Activated CD4-positive, alpha-beta memory T cell treated with anti-CD3 and anti-CD28 coated beads for 36 hours (primary cell): ENCODE measurements around the gene LARP1B. TPM values are rescaled to one million over a fixed set of nuclear protein-coding genes. Genes with fewer than 3 reads are reported as not detected.
"Not testable (repeated sequence)": the region's sequence is repeated elsewhere in the genome, so short reads cannot be mapped to it uniquely, and the experiment has no call there.

ENCODE experiments used
- CTCF ChIA-PET: fragments of 350-600 bp; sonication (Branson Sonifier 250); formaldehyde crosslinking; loops from one replicate; lab custom pipeline; 2021; ENCODE audit warnings: antibody characterized with exemption, inconsistent platforms; lab: Charles Lee
- POLR2A ChIA-PET: fragments of 350-600 bp; sonication (Branson Sonifier 250); formaldehyde crosslinking; loops from one replicate; lab custom pipeline; 2021; ENCODE audit warnings: antibody characterized with exemption; lab: Charles Lee
- DNase-seq: peaks from one replicate; pipeline ENCODE4 v3.0.0-alpha.2; 2020
- H3K27ac Mint-ChIP-seq: one replicate; pipeline ENCODE4 v1.8.0; 2021; ENCODE audit warnings: mixed read lengths
- H3K27me3 Mint-ChIP-seq: one replicate; pipeline ENCODE4 v1.8.0; 2021; ENCODE audit warnings: mixed read lengths
- H3K36me3 Mint-ChIP-seq: one replicate; pipeline ENCODE4 v1.8.0; 2021; ENCODE audit warnings: mixed read lengths
- H3K4me1 Mint-ChIP-seq: one replicate; pipeline ENCODE4 v1.8.0; 2021; ENCODE audit warnings: low read depth, mixed read lengths
- H3K4me3 Mint-ChIP-seq: one replicate; pipeline ENCODE4 v1.8.0; 2021; ENCODE audit warnings: mild to moderate bottlenecking, mixed read lengths
- H3K9me3 Mint-ChIP-seq: one replicate; pipeline ENCODE4 v1.8.0; 2021; ENCODE audit warnings: mixed read lengths
- intact Hi-C: fragments of 100-400 bp; cut with micrococcal nuclease; formaldehyde crosslinking; loops from one replicate; pipeline ENCODE4 v1.15.1; 2023
- total RNA-seq, 2 experiments: library from RNA; stranded (reverse); gene quantifications; one replicate each; pipeline ENCODE4 v1.2.3, GENCODE V29; 2021

The LARP1B gene
- total RNA-seq, 2 experiments from 2014 or later = 23.5 to 25.5 TPM

DNA sequence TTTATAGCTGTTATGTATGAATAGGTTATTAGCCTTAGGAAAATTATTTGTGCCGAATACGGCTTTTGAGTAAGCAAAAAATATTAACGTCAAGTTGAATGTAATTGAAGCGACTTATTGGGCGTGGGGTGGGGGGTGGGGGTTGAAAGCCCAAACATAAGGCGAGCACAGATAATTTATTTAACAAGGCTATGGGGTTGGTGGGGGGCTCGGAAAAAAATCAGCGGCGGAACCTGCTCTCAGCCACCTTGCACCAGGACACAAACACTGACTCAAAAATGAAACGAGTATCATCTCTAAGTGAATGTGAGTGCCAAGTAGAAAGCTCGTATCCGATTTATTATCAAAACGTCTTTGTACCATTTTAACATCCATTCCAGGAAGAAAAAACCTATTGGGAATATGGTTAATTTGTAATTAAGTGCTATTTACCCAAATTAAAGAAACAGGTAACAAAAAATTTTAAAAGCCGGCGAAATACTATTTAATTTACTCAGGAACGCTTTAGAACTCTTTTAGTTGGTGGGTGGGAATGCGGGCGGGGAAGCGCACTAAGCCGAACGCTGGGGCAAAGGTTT lies 902 bp upstream of the LARP1B start:
- intact Hi-C loops = loop anchor here (2.0 kb wide), 4 partner anchors 63 to 1033 kb away; partner anchors contain the start of genes HSPA4L, JADE1 and SCLT1
- Mint-ChIP-seq H3K27me3 (no peaks in the 10 kb centered on the region), H3K27ac (peak overlapping the region; percentile 87), H3K36me3 (no peaks in the 10 kb centered on the region), H3K4me1 (peaks cover 13% of the 10 kb centered on the region), H3K4me3 (peak overlapping the region; percentile 80), H3K9me3 (no peaks in the 10 kb centered on the region)
- no peak for DNase-seq
- CTCF ChIA-PET = interaction anchor here (0.6 to 1.4 kb wide), 5 partner anchors 11 to 754 kb away, joined by 3 to 7 read pairs (median 3); partner anchors contain the start of genes ABHD18 and MFSD8
- POLR2A ChIA-PET = interaction anchor here (0.6 to 2.6 kb wide), 6 partner anchors 10 to 752 kb away, joined by 3 to 44 read pairs (median 10); partner anchors contain the start of genes ABHD18, MFSD8, PGRMC2 and PLK4

DNA sequence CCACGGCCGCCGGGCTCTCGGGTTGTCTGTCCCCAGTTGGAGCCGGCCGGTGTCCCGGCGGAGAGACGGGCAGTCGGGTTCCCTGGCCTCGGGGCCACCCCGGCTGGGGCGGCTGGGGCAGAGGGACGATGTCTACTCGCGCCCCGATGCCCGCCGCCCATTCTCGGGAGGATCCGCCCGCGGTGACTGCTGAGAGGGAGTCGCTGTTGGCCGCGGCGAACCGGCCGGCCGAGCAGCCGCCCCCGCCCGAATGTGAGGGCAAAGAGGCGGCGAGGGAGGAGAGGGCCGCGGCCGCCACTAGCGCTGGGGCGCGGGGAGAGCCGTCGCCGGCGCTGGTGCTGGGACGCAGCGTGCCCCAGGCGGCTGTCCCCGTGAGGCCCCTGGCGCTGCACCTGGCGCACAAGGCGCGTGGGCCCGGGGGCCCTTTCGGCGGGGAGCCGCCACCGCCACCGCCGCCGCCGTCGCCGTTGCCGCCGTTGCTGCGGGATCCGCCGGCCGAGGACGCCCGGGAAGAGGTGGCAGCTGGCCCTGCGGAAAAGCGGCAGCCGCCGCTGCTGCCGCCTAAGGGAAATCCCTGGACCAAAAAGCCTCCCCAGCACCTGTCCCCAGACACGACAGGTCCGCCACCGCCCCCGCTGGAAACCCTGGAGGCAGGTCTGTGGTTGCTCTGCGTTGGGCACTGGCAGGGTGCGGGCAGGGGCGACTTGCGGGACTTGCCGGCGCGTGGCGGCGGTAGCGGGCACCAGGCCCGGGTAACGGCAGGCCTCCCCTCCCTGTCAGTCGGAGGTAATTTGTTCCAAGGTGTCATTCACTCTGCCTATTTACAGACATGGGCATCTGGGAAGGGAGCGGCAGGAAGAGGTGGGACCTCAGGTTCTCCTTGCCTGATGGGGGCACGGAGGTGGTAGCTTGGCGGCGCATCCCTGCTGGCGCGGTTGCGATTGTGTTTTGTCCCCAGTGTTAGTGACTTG lies 739 bp downstream of the LARP1B start:
- intact Hi-C loops = loop anchor here (1.0 to 2.0 kb wide), 7 partner anchors 65 to 1031 kb away; partner anchors contain the start of genes ABHD18, HSPA4L, JADE1 and MFSD8
- Mint-ChIP-seq H3K9me3 (no peaks in the 10 kb centered on the region), H3K27ac (peak overlapping the region; percentile 64), H3K27me3 (no peaks in the 10 kb centered on the region), H3K4me1 (peaks cover 15% of the 10 kb centered on the region), H3K4me3 (peak overlapping the region; percentile 87), H3K36me3 (no peaks in the 10 kb centered on the region)
- ChIA-PET POLR2A (interaction anchor here (0.6 to 2.6 kb wide), 10 partner anchors 34 to 363 kb away, joined by 3 to 44 read pairs (median 4); partner anchors contain the start of genes ABHD18, MFSD8, PGRMC2 and PLK4), CTCF (interaction anchor here (1.0 to 1.4 kb wide), 3 partner anchors 64 to 97 kb away, joined by 3 to 7 read pairs (median 5); partner anchors contain the start of genes ABHD18 and MFSD8)
- DNase-seq = peak; percentile 77

DNA sequence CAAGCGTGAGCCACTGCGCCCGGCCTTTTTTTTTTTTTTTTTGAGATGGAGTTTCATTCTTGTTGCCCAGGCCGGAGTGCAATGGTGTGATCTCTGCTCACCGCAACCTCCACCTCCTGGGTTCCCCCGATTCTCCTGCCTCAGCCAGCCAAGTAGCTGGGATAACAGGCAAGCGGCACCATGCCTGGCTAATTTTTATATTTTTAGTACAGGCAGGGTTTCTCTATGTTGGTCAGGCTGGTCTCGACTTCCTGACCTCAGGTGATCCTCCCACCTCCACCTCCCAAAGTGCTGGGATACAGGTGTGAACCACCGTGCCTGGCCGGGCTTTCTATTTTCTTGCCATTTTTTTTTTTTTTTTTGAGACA lies 5.3 kb downstream of the LARP1B start:
- H3K9me3 Mint-ChIP-seq, H3K36me3 Mint-ChIP-seq, H3K4me3 Mint-ChIP-seq, intact Hi-C loops, DNase-seq, H3K27me3 Mint-ChIP-seq, POLR2A ChIA-PET, H3K27ac Mint-ChIP-seq, CTCF ChIA-PET: not testable (repeated sequence)
- H3K4me1 Mint-ChIP-seq = peaks cover 13% of the 10 kb centered on the region

DNA sequence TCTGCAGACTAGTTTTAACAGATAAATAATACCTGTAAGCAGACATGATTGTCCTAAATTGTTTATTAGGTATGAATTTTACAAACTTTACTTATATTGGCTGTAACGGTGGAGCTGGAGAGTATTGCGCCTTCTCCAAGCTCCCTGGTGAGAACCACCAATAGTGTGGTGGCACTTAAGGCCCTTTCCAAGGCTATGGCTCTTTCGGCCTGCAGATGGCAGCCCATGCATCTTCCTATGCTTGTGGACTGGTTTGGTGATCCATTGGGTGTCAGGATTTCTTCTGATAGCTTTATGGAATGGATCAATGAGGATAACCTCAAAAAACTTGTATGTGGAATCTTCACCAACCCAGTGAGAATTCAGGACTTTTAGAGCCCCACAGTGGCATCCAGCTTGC lies 7.8 kb downstream of the LARP1B start:
- POLR2A ChIA-PET = no interaction called here
- Mint-ChIP-seq H3K36me3 (no peaks in the 10 kb centered on the region), H3K4me1 (peaks cover 5% of the 10 kb centered on the region), H3K27me3 (no peaks in the 10 kb centered on the region), H3K27ac (no peak overlapping the region), H3K9me3 (no peaks in the 10 kb centered on the region), H3K4me3 (no peak overlapping the region)
- CTCF ChIA-PET = interaction anchor here (0.7 kb wide), 1 partner anchor 91 kb away, joined by 4 read pairs; no protein-coding TSS in a partner anchor
- peak; percentile 23 for DNase-seq
- intact Hi-C loops = no loop called here

DNA sequence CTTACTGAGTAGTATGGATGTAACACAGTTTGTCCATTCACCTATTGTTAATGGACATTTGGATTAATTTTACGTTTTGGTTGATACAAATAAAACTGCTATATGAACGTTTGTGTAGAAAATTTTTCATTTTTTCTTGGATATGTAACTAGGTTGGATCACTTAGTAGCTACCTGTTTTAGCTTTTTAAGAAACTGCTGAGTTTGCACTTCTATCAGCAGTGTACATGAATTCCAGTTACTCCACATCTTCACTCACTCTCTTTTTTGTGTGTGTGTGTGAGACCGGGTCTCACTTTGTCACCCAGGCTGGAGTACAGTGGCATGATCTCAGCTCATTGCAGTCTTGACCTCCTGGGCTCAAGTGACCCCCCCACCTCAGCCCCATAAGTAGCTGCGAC lies 15.4 kb downstream of the LARP1B start:
- Mint-ChIP-seq H3K27ac (no peak overlapping the region), H3K36me3 (peaks cover 23% of the 10 kb centered on the region), H3K4me1 (no peaks in the 10 kb centered on the region), H3K27me3 (no peaks in the 10 kb centered on the region), H3K4me3 (no peak overlapping the region), H3K9me3 (no peaks in the 10 kb centered on the region)
- DNase-seq = no peak
- ChIA-PET CTCF (no interaction called here), POLR2A (interaction anchor here (0.6 kb wide), 1 partner anchor 219 kb away, joined by 4 read pairs; no protein-coding TSS in a partner anchor)
- intact Hi-C loops = no loop called here

DNA sequence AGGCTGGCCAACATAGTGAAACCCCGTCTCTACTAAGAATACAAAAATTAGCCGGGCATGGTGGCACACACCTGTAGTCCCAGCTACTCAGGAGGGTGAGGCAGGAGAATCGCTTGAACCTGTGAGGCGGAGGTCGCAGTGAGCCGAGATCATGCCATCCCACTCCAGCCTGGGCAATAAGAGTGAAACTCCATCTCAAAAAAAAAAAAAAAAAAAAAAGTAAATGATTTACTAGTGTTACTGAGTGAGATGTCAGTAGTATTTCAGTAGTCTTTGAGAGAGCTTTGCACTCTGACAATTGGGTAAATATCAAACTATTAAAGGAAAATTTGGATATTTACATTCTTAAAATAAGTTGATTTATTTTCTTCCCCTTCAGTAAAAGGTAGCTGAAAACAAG lies 34.2 kb downstream of the LARP1B start:
- H3K27me3 Mint-ChIP-seq, H3K9me3 Mint-ChIP-seq, H3K4me3 Mint-ChIP-seq, POLR2A ChIA-PET, DNase-seq, intact Hi-C loops, CTCF ChIA-PET, H3K4me1 Mint-ChIP-seq, H3K27ac Mint-ChIP-seq: not testable (repeated sequence)
- peaks cover 35% of the 10 kb centered on the region for H3K36me3 Mint-ChIP-seq

DNA sequence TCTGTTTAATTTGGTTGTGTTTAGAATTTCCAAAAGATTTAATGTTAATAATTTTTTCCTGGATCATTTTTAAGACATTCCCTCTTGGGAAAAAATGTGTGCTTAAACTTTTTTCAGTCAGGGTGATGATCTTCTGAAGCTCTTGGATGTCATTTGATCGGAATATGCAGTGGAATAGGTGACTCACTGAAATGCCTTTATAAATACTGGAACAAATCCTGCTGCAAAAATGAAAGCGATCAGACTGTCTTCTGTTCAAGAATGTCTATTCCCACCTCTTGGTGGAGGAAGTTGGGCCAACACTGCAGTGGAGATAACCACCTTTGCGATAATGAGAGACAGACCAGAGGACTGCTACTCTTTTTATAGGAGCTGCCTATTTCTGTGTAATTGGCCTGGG lies 46.7 kb downstream of the LARP1B start:
- POLR2A ChIA-PET = no interaction called here
- Mint-ChIP-seq H3K9me3 (no peaks in the 10 kb centered on the region), H3K4me1 (no peaks in the 10 kb centered on the region), H3K36me3 (peaks cover 22% of the 10 kb centered on the region), H3K27ac (no peak overlapping the region), H3K4me3 (no peak overlapping the region), H3K27me3 (no peaks in the 10 kb centered on the region)
- CTCF ChIA-PET = no interaction called here
- intact Hi-C loops = no loop called here
- no peak for DNase-seq

DNA sequence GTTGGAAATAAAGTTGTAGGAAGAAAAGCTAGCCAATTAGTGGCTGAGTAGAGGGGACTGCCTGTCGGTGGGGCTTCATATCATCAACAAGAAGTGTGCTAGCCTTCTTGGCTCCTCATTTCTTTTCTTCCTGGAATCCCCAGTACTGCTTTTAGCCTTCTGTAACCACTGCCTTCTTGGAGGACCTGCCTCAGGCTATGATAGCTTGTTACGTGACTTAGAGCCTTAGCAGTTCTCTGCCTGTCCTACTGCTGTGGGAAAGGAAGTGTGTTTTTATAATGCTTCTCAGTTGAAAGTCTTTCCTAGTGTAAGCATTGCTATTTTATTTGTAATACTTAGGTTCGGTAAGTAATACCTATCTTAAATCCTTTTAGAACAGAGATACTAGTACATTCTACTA lies 61.9 kb downstream of the LARP1B start:
- Mint-ChIP-seq H3K36me3 (peaks cover 38% of the 10 kb centered on the region), H3K4me3 (no peak overlapping the region), H3K27me3 (no peaks in the 10 kb centered on the region), H3K9me3 (no peaks in the 10 kb centered on the region), H3K27ac (no peak overlapping the region), H3K4me1 (no peaks in the 10 kb centered on the region)
- DNase-seq = no peak
- intact Hi-C loops = no loop called here
- CTCF ChIA-PET = no interaction called here
- POLR2A ChIA-PET = no interaction called here

DNA sequence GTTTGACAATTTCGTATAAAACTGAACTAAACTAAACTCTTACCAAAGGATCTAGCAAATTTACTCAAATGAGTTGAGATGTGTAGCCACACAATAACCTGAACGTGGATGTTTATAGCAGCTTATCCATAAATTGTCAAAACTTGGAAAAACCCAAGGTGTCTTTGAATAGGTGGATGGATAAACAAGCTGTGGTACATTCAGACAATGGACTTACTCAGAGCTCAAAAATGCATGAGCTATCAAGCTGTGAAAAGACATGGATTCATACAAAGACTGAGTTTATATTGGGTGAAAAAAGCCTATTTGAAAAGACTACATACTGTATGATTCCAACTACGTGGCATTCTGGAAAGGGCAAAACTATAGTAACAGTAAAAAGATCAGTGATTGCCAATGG lies 69.5 kb downstream of the LARP1B start:
- ChIA-PET CTCF (interaction anchor here (0.6 kb wide), 2 partner anchors 18 to 37 kb away, joined by 3 to 5 read pairs; no protein-coding TSS in a partner anchor), POLR2A (no interaction called here)
- DNase-seq = no peak
- intact Hi-C loops = no loop called here
- Mint-ChIP-seq H3K4me3 (no peak overlapping the region), H3K27me3 (no peaks in the 10 kb centered on the region), H3K27ac (no peak overlapping the region), H3K36me3 (peaks cover 7% of the 10 kb centered on the region), H3K4me1 (no peaks in the 10 kb centered on the region), H3K9me3 (peaks cover 2% of the 10 kb centered on the region)

DNA sequence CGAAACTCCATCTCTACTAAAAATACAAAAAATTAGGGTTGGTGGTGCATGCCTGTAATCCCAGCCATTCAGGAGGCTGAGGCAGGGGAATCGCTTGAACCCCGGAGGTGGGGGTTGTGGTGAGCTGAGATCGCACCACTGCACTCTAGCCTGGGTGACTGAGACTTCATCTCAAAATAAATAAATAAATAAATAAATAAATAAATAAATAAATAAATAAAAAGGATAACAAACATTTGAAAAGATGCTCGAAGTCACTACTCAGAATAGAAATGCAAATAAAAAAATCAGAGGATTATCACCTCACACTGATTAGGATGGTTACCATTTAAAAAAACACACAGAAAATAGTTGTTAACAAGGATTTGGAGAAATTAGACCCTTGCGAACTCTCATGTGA lies 73.8 kb downstream of the LARP1B start:
- intact Hi-C loops = no loop called here
- H3K27ac Mint-ChIP-seq = no peak overlapping the region
- no peaks in the 10 kb centered on the region for H3K4me1 Mint-ChIP-seq
- no peak for DNase-seq
- POLR2A ChIA-PET = no interaction called here
- H3K36me3 Mint-ChIP-seq = peaks cover 3% of the 10 kb centered on the region
- H3K9me3 Mint-ChIP-seq = peaks cover 2% of the 10 kb centered on the region
- H3K27me3 Mint-ChIP-seq = no peaks in the 10 kb centered on the region
- CTCF ChIA-PET = no interaction called here
- H3K4me3 Mint-ChIP-seq = no peak overlapping the region

DNA sequence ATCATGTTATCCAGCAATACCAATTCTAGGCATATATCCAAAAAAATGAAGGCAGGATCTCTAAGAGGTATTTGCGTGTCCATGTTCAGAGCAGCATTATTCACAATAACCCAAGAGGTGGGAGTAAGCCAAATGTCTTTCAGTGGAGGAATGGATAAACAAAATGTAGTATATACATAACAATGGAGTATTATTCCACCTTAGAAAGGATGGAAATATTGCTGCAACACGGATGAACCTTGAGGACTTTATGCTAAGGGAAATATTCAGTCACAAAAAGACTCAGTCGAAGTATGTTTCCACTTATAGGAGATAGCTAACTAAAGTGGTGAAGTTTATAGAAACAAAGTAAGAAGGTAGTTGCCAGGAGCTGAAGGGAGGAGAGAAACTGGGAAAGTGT lies 74.3 kb downstream of the LARP1B start:
- intact Hi-C loops = no loop called here
- H3K4me1 Mint-ChIP-seq = no peaks in the 10 kb centered on the region
- H3K36me3 Mint-ChIP-seq = peaks cover 5% of the 10 kb centered on the region
- ChIA-PET CTCF (no interaction called here), POLR2A (no interaction called here)
- DNase-seq = no peak
- H3K27me3 Mint-ChIP-seq = no peaks in the 10 kb centered on the region
- H3K9me3 Mint-ChIP-seq = peaks cover 2% of the 10 kb centered on the region
- no peak overlapping the region for H3K4me3 Mint-ChIP-seq
- no peak overlapping the region for H3K27ac Mint-ChIP-seq

DNA sequence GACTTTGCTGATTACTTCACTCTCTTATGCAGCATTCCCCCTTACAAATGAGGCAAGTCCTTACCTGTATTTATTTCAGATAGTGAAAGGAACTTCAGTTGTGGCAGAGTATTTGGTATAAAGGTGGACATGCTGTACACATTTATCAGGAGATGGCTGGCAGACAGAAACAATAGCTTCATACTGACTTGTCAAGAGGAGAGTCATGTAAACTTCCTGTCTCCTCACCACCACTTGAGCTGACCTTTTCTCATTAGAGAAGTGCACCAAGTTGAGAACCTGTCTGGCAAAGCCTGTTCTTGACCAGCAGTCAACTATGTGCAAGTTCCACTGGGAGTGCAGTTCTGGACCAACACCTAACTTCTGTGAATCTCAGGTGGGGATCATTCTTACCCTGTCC lies 80.8 kb downstream of the LARP1B start:
- intact Hi-C loops = no loop called here

More for the DNA sequence above, 80.8 kb downstream of the LARP1B start:
- no peak for DNase-seq
- Mint-ChIP-seq H3K4me1 (no peaks in the 10 kb centered on the region), H3K9me3 (peaks cover 18% of the 10 kb centered on the region), H3K27ac (no peak overlapping the region), H3K27me3 (no peaks in the 10 kb centered on the region), H3K4me3 (no peak overlapping the region), H3K36me3 (peaks cover 36% of the 10 kb centered on the region)
- POLR2A ChIA-PET = no interaction called here
- CTCF ChIA-PET = no interaction called here
